ENCODE data around the gene TANGO6. TPM values are rescaled to one million over a fixed set of nuclear protein-coding genes. Genes with fewer than 3 reads are reported as not detected.

TANGO6 gene
- total RNA-seq, 2 experiments from 2014 or later: 22.7 to 22.8 TPM

GRCh38 chr16:69108064-69108904, 265.0 kb downstream of the TANGO6 start:
- Histone ChIP-seq H3K27ac (ENCODE audit: low read depth, low read length, poor library complexity, severe bottlenecking) (no peak overlapping the region), H3K4me1 (ENCODE audit: insufficient read depth, low read length, poor library complexity, severe bottlenecking) (no peaks in the 10 kb centered on the region), H3K36me3 (ENCODE audit: insufficient read depth, low read length) (no peaks in the 10 kb centered on the region), H4K20me1 (ENCODE audit: insufficient read depth, low read length) (no peaks in the 10 kb centered on the region), H3K4me3 (ENCODE audit: low read depth, low read length, poor library complexity, severe bottlenecking) (no peak overlapping the region), H2AFZ (ENCODE audit: low read length) (no peak overlapping the region), H3K9me2 (ENCODE audit: insufficient read depth, low read length) (no peaks in the 10 kb centered on the region), H3K9me3 (ENCODE audit: low read length) (no peaks in the 10 kb centered on the region), H3K4me2 (ENCODE audit: low read length) (no peak overlapping the region), H3K79me2 (ENCODE audit: insufficient read depth, low read depth, low read length) (no peaks in the 10 kb centered on the region)
- no TSS peak for BruUV-seq (replicated peaks)
- intact Hi-C loops (cut with micrococcal nuclease; ENCODE audit: unreplicated experiment): no loop called here
- POLR2A ChIA-PET: no interaction called here
- no peak for DNase-seq (ENCODE audit: low spot score)
- CTCF ChIA-PET (ENCODE audit: unreplicated experiment): no interaction called here
- TF ChIP-seq CTCF (conservative IDR thresholded peaks at IDR 0.05; ENCODE audit: low read length): no peak
- no peak for TF ChIP-seq EZH2phosphoT487 (IDR thresholded peaks at IDR 0.05; ENCODE audit: borderline replicate concordance, low read depth, low read length)

GRCh38 chr16:69108905-69109252, 265.5 kb downstream of the TANGO6 start:
- Histone ChIP-seq H3K4me2 (ENCODE audit: low read length) (no peak overlapping the region), H3K79me2 (ENCODE audit: insufficient read depth, low read depth, low read length) (no peaks in the 10 kb centered on the region), H3K9me3 (ENCODE audit: low read length) (no peaks in the 10 kb centered on the region), H3K9me2 (ENCODE audit: insufficient read depth, low read length) (no peaks in the 10 kb centered on the region), H3K4me3 (ENCODE audit: low read depth, low read length, poor library complexity, severe bottlenecking) (no peak overlapping the region), H3K27ac (ENCODE audit: low read depth, low read length, poor library complexity, severe bottlenecking) (no peak overlapping the region), H3K4me1 (ENCODE audit: insufficient read depth, low read length, poor library complexity, severe bottlenecking) (no peaks in the 10 kb centered on the region), H4K20me1 (ENCODE audit: insufficient read depth, low read length) (no peaks in the 10 kb centered on the region), H2AFZ (ENCODE audit: low read length) (no peak overlapping the region), H3K36me3 (ENCODE audit: insufficient read depth, low read length) (no peaks in the 10 kb centered on the region)
- no TSS peak for BruUV-seq (replicated peaks)
- TF ChIP-seq EZH2phosphoT487 (IDR thresholded peaks at IDR 0.05; ENCODE audit: borderline replicate concordance, low read depth, low read length): no peak
- TF ChIP-seq CTCF (conservative IDR thresholded peaks at IDR 0.05; ENCODE audit: low read length): no peak
- intact Hi-C loops (cut with micrococcal nuclease; ENCODE audit: unreplicated experiment): no loop called here
- ChIA-PET CTCF (ENCODE audit: unreplicated experiment) (no interaction called here), POLR2A (no interaction called here)
- no peak for DNase-seq (ENCODE audit: low spot score)

- Histone ChIP-seq H3K4me2 (ENCODE audit: low read length) (no peak overlapping the region), H4K20me1 (ENCODE audit: insufficient read depth, low read length) (no peaks in the 10 kb centered on the region), H2AFZ (ENCODE audit: low read length) (no peak overlapping the region), H3K36me3 (ENCODE audit: insufficient read depth, low read length) (no peaks in the 10 kb centered on the region), H3K4me3 (ENCODE audit: low read depth, low read length, poor library complexity, severe bottlenecking) (no peak overlapping the region), H3K4me1 (ENCODE audit: insufficient read depth, low read length, poor library complexity, severe bottlenecking) (no peaks in the 10 kb centered on the region), H3K9me2 (ENCODE audit: insufficient read depth, low read length) (no peaks in the 10 kb centered on the region), H3K79me2 (ENCODE audit: insufficient read depth, low read depth, low read length) (no peaks in the 10 kb centered on the region), H3K27ac (ENCODE audit: low read depth, low read length, poor library complexity, severe bottlenecking) (no peak overlapping the region), H3K9me3 (ENCODE audit: low read length) (no peaks in the 10 kb centered on the region)
- ChIA-PET POLR2A (no interaction called here), CTCF (ENCODE audit: unreplicated experiment) (no interaction called here)
- TF ChIP-seq CTCF (conservative IDR thresholded peaks at IDR 0.05; ENCODE audit: low read length): no peak
- no peak for TF ChIP-seq EZH2phosphoT487 (IDR thresholded peaks at IDR 0.05; ENCODE audit: borderline replicate concordance, low read depth, low read length)
- DNase-seq (ENCODE audit: low spot score): no peak
- intact Hi-C loops (cut with micrococcal nuclease; ENCODE audit: unreplicated experiment): no loop called here
- BruUV-seq (replicated peaks): no TSS peak
These were observed 266.3 kb downstream of the TANGO6 start for GRCh38 chr16:69109486-69110270.
